CD4-positive, alpha-beta T cell (primary cell): ENCODE data around the gene GRHPR. TPM values are rescaled to one million over a fixed set of nuclear protein-coding genes. Genes with fewer than 3 reads are reported as not detected.

Experiments used
- ATAC-seq: fragments of 200-7000 bp; cut with Tn5 transposase; one replicate; pipeline ENCODE4 v1.10.0; 2022; ENCODE audit warnings: mild to moderate bottlenecking; ENCODE audit not compliant: poor library complexity
- CTCF ChIA-PET: fragments of 350-600 bp; sonication (Branson Sonifier 250); formaldehyde crosslinking; loops from one replicate; lab custom pipeline; 2021; ENCODE audit warnings: antibody characterized with exemption, inconsistent platforms; lab: Charles Lee
- POLR2A ChIA-PET: fragments of 350-600 bp; sonication (Branson Sonifier 250); formaldehyde crosslinking; loops from one replicate; lab custom pipeline; 2021; ENCODE audit warnings: antibody characterized with exemption, inconsistent platforms; lab: Charles Lee
- DNase-seq, 14 experiments: peaks; one replicate each; pipeline ENCODE4 v3.0.0-alpha.2; 2013 to 2020; ENCODE audit warnings: mixed read lengths in 2 of 14
- H3K27ac ChIP-seq, 2 donors: one replicate each; pipeline versions ENCODE4 v1.5.1 to v1.7.0; 2013; ENCODE audit warnings: low read length in 2 of 2, low read depth in 1 of 2, mild to moderate bottlenecking in 1 of 2
- H3K27me3 ChIP-seq, 2 experiments: 1 replicate in 1 of 2; 2 replicates in 1 of 2; pipeline versions ENCODE4 v1.6.1 to v1.7.0; 2013; ENCODE audit warnings: low read length in 2 of 2, control low read depth in 1 of 2, mild to moderate bottlenecking in 1 of 2, moderate library complexity in 1 of 2; ENCODE audit not compliant: insufficient read depth in 2 of 2, control insufficient read depth in 1 of 2
- H3K36me3 ChIP-seq: one replicate; pipeline ENCODE4 v1.6.1; 2013; ENCODE audit warnings: low read length, control low read depth; ENCODE audit not compliant: insufficient read depth
- H3K4me1 ChIP-seq: one replicate; pipeline ENCODE4 v1.6.1; 2013; ENCODE audit warnings: low read length, control low read depth; ENCODE audit not compliant: insufficient read depth
- H3K4me3 ChIP-seq: one replicate; pipeline ENCODE4 v1.5.1; 2013; ENCODE audit warnings: mild to moderate bottlenecking, low read length, moderate library complexity
- H3K9me3 ChIP-seq, 2 experiments: 1 replicate in 1 of 2; 2 replicates in 1 of 2; pipeline versions ENCODE4 v1.6.1 to v1.7.0; 2013; ENCODE audit warnings: low read length in 2 of 2, mild to moderate bottlenecking in 2 of 2, control low read depth in 1 of 2, moderate library complexity in 1 of 2; ENCODE audit not compliant: control insufficient read depth in 1 of 2, insufficient read depth in 1 of 2
- H3K27ac Mint-ChIP-seq: one replicate; pipeline ENCODE4 v1.8.0; 2020; ENCODE audit warnings: mixed read lengths
- H3K27me3 Mint-ChIP-seq: one replicate; pipeline ENCODE4 v1.8.0; 2021; ENCODE audit warnings: mixed read lengths
- H3K36me3 Mint-ChIP-seq: one replicate; pipeline ENCODE4 v1.8.0; 2021; ENCODE audit warnings: low read depth, mixed read lengths
- H3K4me1 Mint-ChIP-seq: one replicate; pipeline ENCODE4 v1.8.0; 2021; ENCODE audit warnings: low read depth, mixed read lengths
- H3K4me3 Mint-ChIP-seq: one replicate; pipeline ENCODE4 v1.8.0; 2020; ENCODE audit warnings: mild to moderate bottlenecking, mixed read lengths
- H3K9me3 Mint-ChIP-seq: one replicate; pipeline ENCODE4 v1.8.0; 2020; ENCODE audit warnings: mixed read lengths
- intact Hi-C, 2 experiments: fragments of 100-400 bp; cut with DNase I in 1 of 2; cut with micrococcal nuclease in 1 of 2; formaldehyde crosslinking; loops; one replicate each; pipeline versions ENCODE4 v1.15.1 to v1.9.0; 2023 to 2025; cut with DNase I, micrococcal nuclease
- total RNA-seq, 174 experiments: library from RNA in 2 of 174; stranded (reverse) in 2 of 174; gene quantifications; one replicate each; pipeline ENCODE4 v1.2.3 and lab custom pipeline; 2021 to 2026
- TF ChIP-seq, protein P1 (sequence below): fragments of 200-600 bp; IDR thresholded peaks from one replicate; pipeline ENCODE4 v1.8.0; 2022; ENCODE audit warnings: antibody characterized with exemption, mild to moderate bottlenecking

Gene GRHPR
- total RNA-seq, 2 experiments from 2014 or later = 29.0 to 29.6 TPM

DNA sequence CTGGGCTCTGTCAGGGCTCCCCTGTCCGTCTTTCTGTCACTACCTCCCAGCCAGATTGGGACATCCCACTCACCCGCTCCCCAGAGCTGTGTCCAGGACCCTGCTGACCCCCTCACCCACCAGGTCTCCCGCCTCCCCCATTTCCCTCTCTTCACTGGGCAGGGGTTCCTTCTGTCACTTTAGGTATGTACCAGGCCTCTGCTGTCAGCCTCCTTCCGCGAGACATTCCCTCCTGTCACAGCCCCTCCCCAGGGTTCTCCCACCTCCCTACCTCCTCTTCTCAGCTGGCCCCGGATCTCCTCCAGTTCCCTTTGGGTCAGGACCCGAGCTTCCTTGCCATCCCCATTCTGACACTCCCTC lies 63.7 kb downstream of the GRHPR start:
- ChIA-PET CTCF (interaction anchor here (0.6 to 1.1 kb wide), 2 partner anchors 19 to 22 kb away, joined by 3 read pairs; no protein-coding TSS in a partner anchor), POLR2A (interaction anchor here (0.9 to 4.5 kb wide), 9 partner anchors 10 to 365 kb away, joined by 3 to 52 read pairs (median 6); partner anchors contain the start of genes FBXO10, TOMM5 and ZBTB5)
- intact Hi-C loops = loop anchor here (2.0 to 10.0 kb wide), 9 partner anchors 63 to 1001 kb away; partner anchors contain the start of genes GRHPR (in 2 of the 2), DCAF10 (in 1 of the 2) and SLC25A51 (in 1 of the 2)
- Mint-ChIP-seq H3K27ac (peak overlapping the region; percentile 92), H3K36me3 (peaks cover 50% of the 10 kb centered on the region), H3K27me3 (peaks cover 7% of the 10 kb centered on the region), H3K4me3 (peak overlapping the region; percentile 94), H3K4me1 (peaks cover 52% of the 10 kb centered on the region), H3K9me3 (no peaks in the 10 kb centered on the region)
- Histone ChIP-seq H3K4me3 (peak overlapping the region; percentile 89), H3K27me3 (peaks cover 0 to 3% of the 10 kb centered on the region in 2 experiments), H3K4me1 (peaks cover 29% of the 10 kb centered on the region), H3K36me3 (peaks cover 33% of the 10 kb centered on the region), H3K9me3 (no peaks in the 10 kb centered on the region), H3K27ac (peak overlapping the region; percentile 67 to 70)
- TF ChIP-seq, protein P1, sequence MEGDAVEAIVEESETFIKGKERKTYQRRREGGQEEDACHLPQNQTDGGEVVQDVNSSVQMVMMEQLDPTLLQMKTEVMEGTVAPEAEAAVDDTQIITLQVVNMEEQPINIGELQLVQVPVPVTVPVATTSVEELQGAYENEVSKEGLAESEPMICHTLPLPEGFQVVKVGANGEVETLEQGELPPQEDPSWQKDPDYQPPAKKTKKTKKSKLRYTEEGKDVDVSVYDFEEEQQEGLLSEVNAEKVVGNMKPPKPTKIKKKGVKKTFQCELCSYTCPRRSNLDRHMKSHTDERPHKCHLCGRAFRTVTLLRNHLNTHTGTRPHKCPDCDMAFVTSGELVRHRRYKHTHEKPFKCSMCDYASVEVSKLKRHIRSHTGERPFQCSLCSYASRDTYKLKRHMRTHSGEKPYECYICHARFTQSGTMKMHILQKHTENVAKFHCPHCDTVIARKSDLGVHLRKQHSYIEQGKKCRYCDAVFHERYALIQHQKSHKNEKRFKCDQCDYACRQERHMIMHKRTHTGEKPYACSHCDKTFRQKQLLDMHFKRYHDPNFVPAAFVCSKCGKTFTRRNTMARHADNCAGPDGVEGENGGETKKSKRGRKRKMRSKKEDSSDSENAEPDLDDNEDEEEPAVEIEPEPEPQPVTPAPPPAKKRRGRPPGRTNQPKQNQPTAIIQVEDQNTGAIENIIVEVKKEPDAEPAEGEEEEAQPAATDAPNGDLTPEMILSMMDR = no peak
- DNase-seq (peak in 1 of 14 experiments; percentile 9), ATAC-seq (no peak)

Other genes with a start within 250 kb of the GRHPR start
- 10 to 100 TPM; 21.3 to 22.0 TPM for gene ZBTB5, start 42.8 kb downstream of the GRHPR start, total RNA-seq
- 10 to 100 TPM; 28.9 to 29.7 TPM for gene POLR1E, start 63.3 kb downstream of the GRHPR start, total RNA-seq
- 1 to 10 TPM in 1 of 2 experiments, under 1 TPM in 1; 0.81 to 2.3 TPM for gene FBXO10, start 153.7 kb downstream of the GRHPR start, total RNA-seq
- gene TOMM5, start 169.9 kb downstream of the GRHPR start, total RNA-seq = 10 to 100 TPM; 31.4 to 35.3 TPM
- gene FRMPD1, start 228.3 kb downstream of the GRHPR start, total RNA-seq = not detected